HG02798 (cell line): Measurements from ENCODE around the gene ARHGEF10L.

Experiments used
- ATAC-seq: cut with Tn5 transposase; IDR thresholded peaks from one replicate; pipeline ENCODE4 v1.9.1; 2021; ENCODE audit warnings: mild to moderate bottlenecking; ENCODE audit not compliant: unreplicated experiment, poor library complexity

Gene ARHGEF10L

DNA sequence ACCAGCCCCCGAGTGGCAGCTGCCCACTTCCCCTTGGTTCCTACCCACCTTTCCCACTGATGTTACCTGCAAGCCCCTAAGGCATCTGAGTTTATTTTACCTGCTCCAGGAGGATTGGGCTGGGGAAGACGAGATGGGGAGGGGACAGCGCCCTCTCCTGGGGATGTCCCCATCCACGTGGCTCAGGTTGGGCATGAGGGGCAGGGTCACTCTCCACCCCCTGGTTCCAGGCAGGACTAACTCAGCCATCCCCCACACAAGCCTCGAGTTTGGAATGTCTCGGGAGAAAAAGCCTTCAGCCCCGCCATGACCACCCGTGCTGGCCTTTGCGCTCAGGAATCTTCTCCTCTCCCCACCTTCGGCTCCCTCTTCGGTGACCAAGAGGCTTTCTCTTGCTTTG is 90.0 kb downstream of the ARHGEF10L start:
- ATAC-seq: no peak

GRCh38 chr1:17630048-17630830 is 90.7 kb downstream of the ARHGEF10L start:
- no peak for ATAC-seq

DNA sequence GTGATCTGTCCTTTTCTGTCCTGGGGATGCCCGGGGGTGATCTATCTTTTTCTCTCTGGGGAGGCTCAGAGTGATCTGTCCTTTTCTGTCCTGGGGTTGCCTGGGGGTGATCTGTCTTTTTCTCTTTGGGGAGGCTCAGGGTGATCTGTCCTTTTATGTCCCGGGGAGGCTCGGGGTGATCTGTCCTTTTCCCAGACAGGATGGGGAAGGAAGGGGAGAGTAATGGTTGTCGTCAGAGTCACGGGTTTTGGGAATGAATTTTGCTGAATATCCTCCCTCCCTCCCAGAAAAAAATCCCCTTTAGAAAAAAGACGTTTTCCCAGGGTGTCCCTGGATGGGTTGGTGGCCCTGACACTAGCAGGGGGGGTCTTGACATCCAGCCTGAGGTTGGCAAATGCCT is 91.5 kb downstream of the ARHGEF10L start:
- no peak for ATAC-seq

GRCh38 chr1:17631410-17631809 is 91.9 kb downstream of the ARHGEF10L start:
- no peak for ATAC-seq

DNA sequence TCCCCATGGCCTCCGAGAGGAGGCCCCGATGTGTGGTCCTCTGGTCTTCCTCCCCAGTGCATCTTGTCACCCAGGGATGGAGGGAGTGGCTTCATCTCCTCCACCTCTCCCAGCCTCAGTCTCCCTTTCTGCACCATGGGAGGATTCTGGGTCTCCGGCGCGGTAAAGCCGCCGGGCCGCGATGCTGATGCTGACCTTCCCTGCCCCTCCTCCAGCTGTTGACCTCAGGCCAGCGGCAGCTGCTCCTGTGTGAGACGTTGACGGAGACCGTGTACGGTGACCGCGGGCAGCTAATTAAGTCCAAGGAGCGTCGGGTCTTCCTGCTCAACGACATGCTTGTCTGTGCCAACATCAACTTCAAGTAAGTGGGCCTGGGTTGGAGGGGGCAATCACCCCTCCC is 92.6 kb downstream of the ARHGEF10L start:
- ATAC-seq: no peak

- ATAC-seq: no peak
Measured at GRCh38 chr1:17632541-17633184, 93.2 kb downstream of the ARHGEF10L start.

- ATAC-seq: no peak
Measured at GRCh38 chr1:17633654-17634053, 94.2 kb downstream of the ARHGEF10L start.

GRCh38 chr1:17635276-17635675 is 95.8 kb downstream of the ARHGEF10L start:
- ATAC-seq: no peak

- ATAC-seq: no peak
Measured at GRCh38 chr1:17635811-17636210, 96.3 kb downstream of the ARHGEF10L start.

GRCh38 chr1:17636612-17637011 is 97.1 kb downstream of the ARHGEF10L start:
- ATAC-seq: no peak

- ATAC-seq: no peak
Measured at GRCh38 chr1:17637055-17637454, 97.6 kb downstream of the ARHGEF10L start.

DNA sequence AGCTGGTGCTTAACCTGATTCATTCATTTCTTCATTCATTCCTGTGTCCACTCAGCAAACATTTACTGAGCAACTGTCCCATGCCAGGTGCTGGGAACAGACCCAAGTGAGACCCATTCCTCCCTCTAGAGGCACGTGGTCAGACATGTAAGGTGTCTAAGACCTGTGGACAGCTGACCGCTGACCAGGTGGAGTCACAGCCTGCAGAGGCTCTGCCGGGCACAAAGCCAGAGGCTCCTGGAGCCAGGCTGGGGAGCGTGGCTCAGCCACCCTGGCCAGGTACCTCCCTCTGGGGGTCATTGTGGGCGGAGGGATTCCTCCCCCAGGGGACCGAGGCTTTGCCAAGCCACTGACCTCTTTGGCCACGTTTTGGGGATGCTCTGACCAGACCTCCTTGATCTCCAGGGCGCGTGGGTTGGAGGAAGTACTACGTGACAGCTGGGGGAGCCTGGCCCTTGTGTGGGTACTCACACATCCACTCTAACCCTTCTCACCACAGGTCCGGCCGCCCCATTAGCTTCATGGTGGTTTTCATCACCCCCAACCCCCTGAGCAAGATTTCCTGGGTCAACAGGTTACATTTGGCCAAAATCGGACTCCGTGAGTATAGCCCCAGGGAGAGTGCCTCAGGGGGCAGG is 100.3 kb downstream of the ARHGEF10L start:
- no peak for ATAC-seq

GRCh38 chr1:17640393-17640792 is 100.9 kb downstream of the ARHGEF10L start:
- no peak for ATAC-seq

DNA sequence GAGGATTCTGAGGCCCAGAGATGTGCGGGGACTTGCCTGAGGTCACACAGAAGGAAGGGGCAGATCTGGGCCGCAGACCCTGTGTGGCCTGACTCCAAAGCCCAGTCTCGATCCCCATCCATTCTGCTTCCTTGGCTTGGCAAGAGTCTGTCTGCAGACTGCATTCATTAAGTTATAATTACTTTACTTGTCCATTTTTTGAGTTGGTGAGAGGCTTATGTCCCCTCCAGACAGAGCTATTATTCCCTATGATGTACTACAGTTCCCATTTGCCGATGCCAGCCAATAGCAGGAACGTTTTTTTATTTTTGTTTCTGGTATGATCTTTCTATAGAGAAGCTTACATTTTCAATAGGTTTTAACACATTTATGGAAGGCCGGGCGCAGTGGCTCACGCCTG is 101.5 kb downstream of the ARHGEF10L start:
- ATAC-seq: no peak

GRCh38 chr1:17642169-17642568 is 102.7 kb downstream of the ARHGEF10L start:
- ATAC-seq: no peak

DNA sequence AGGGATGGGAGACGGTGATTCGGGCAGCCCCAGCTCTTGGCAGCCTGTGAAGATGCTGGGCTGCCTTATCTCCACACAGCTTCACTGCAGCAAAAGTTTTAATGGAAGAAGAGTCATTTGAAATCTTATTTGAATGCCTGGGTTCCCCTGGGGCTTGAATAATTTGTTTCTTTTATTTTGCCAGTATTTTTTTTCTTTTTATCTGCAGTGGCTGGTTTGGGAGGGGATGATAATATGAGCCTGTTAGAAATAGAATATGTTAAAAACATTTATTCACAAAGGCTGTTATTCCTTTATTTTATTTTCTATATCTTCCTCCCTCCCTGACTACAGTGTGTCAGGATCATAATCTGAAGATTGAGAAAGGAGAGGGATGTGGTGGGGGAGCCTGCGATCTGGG is 103.4 kb downstream of the ARHGEF10L start:
- no peak for ATAC-seq

GRCh38 chr1:17643861-17644703 is 104.6 kb downstream of the ARHGEF10L start:
- no peak for ATAC-seq

- no peak for ATAC-seq
Measured at GRCh38 chr1:17645068-17645911, 105.8 kb downstream of the ARHGEF10L start.

DNA sequence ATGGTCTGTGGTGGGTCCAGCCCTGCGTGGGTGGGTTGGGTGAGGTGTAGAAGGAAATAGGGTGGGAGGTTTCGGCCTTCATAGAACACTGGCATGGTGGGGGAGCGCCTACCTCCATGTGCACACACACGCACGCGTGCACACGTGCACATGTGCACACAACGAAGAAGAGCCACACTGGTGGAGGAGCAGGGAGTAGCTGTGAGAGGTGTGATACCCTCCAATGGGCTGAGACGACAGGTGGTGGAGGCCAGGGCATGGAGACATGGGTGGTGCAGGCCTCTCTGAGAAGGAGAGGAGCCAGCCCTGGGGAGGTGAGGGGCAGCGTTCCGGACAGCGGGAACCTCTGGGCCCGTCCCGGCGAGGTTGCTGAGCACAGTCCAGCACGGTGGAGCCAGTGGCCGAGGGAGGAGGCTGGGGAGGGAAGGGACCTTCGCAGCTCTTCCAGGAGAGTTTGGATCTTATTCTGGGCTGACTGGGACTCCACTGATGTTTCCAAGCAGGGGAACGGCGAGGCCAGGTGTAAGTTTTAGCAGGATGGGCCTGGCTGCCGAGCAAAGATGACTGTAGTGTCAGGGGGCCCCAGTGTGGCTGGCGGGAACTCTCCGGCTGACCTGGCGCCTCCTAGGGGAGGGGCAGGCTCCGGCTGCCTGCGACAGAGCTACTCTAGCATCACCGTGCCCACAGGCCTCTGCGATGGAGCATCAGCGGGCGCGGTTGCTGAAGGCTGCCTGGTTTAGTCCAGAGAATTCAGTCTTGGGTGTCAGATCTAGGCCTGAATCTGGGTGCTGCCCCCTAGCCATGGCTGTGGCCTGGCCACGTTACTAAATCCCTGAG is 107.2 kb downstream of the ARHGEF10L start:
- no peak for ATAC-seq
